ENCODE measurements around the gene SPON2. TPM values are rescaled to one million over a fixed set of nuclear protein-coding genes. Genes with fewer than 3 reads are reported as not detected.

SPON2 gene
- total RNA-seq (ENCODE audit: low replicate concordance): 21.1 and 409 TPM in 2 replicates

DNA sequence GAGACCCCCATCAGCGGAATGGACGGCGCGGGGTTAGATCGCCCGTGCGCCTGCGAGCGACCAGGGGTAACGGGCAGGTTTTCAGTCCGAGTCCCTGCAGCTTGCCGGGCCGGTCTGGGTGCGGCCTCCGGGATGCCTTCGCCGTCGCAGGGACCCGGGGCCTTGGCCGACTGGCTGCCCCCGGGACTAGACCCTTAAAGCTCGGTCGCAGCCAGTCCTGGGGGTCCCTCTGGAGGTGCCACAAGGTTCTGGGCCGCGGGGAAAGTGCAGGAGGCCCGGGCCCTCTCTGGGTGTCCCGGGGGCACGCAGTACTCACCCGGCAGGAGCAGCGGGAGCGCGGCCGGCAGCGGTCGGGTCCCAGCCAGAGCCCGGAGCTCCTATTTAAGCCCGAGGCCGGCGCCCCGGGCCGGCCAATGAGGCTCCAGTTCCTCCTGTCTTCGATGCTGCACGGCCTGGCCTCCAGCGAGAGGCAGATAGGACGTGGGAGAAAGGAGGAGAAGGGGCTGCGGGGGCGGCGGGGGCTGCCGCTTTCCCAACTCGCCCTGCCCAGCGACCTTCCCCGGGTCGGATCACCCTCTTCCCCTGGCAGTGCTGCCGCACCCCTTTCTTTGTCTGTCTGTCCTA, at the start of gene SPON2:
SPON2 (minus strand) TSS at position 356 of the 624 bp plus-strand sequence.
- no peak for DNase-seq (ENCODE audit: low read depth)
- TF ChIP-seq, protein P1, sequence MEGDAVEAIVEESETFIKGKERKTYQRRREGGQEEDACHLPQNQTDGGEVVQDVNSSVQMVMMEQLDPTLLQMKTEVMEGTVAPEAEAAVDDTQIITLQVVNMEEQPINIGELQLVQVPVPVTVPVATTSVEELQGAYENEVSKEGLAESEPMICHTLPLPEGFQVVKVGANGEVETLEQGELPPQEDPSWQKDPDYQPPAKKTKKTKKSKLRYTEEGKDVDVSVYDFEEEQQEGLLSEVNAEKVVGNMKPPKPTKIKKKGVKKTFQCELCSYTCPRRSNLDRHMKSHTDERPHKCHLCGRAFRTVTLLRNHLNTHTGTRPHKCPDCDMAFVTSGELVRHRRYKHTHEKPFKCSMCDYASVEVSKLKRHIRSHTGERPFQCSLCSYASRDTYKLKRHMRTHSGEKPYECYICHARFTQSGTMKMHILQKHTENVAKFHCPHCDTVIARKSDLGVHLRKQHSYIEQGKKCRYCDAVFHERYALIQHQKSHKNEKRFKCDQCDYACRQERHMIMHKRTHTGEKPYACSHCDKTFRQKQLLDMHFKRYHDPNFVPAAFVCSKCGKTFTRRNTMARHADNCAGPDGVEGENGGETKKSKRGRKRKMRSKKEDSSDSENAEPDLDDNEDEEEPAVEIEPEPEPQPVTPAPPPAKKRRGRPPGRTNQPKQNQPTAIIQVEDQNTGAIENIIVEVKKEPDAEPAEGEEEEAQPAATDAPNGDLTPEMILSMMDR (IDR thresholded peaks at IDR 0.05; ENCODE audit: insufficient read depth, low read length): no peak
- H3K4me3 ChIP-seq (ENCODE audit: low read depth, low read length): peak within 1 kb of the TSS; percentile 53

DNA sequence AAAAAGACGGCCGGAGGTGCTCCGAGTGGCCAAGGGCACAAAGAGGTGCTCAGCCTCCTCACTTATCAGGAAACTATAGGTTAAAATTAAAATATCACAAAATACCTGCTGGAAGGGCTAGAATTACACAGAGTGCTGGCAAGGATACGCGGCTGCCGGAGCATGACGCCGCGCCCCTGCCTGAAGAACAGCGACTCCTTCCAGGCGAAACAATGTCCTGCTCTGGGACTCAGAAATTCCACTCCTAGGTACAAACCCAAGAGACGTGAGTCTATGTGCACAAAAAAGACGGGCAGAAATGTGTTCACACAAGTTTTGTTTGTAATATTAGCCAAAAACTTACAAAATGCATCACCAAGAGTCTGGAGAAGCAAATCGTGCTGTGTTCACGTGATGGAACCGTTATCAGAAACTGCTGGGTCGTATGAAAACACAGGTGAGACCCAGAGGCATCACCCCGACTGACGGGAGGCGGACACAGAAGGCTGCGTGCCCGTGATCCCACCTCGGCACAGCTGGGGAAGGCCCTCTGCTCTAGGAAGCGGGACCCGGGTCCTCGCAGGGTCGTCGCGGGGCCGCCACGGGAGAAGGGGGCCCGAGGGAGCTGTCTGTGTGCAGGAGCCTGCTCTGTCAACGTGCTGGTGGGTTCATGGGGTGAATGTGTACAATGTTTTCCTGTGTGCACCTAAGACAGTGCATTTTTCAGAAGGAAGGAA, 48.9 kb upstream of the SPON2 start:
- no peak overlapping the region for H3K4me3 ChIP-seq (ENCODE audit: low read depth, low read length)
- DNase-seq (ENCODE audit: low read depth): no peak
- TF ChIP-seq, protein P1 (IDR thresholded peaks at IDR 0.05; ENCODE audit: insufficient read depth, low read length): no peak

DNA sequence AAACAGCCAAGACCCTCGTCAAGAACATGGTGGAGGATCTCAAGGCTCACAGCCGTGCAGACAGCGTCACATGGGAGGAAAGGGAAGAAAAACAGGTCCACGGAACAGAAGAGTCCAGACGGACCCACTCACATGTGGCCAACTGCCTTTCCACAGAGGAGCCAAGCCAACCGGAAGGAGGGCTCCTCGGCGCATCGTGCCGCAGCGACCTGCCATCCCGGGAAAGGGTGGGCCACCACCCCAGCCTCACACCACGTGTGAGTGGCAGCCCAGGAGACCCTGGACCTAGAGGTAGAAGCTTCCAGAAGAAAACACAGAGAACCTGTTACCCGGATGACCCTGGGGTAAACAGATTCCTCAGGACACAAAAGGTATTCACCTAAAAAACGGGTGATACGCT, 48.2 kb upstream of the SPON2 start:
- H3K4me3 ChIP-seq (ENCODE audit: low read depth, low read length): no peak overlapping the region
- no peak for DNase-seq (ENCODE audit: low read depth)
- TF ChIP-seq, protein P1 (IDR thresholded peaks at IDR 0.05; ENCODE audit: insufficient read depth, low read length): no peak

DNA sequence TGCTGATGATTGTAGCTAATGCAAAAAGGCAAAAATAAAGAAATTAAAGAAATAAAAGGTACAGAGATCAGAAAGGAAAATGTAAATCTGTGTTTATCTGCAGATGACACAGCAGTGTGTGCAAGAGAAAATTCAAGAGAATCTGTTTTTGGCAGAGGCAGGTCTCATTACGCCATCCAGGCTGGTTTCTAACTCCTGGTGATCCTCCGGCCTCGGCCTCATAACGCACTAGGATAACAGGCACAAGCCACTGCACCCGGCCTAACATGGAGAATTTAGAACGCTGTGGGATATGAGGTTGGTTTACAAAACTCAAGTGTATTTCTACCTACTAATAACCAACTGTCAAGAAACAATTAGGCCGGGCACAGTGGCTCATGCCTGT, 47.2 kb upstream of the SPON2 start:
- H3K4me3 ChIP-seq (ENCODE audit: low read depth, low read length): no peak overlapping the region
- TF ChIP-seq, protein P1 (IDR thresholded peaks at IDR 0.05; ENCODE audit: insufficient read depth, low read length): no peak
- DNase-seq (ENCODE audit: low read depth): peak; percentile 30

DNA sequence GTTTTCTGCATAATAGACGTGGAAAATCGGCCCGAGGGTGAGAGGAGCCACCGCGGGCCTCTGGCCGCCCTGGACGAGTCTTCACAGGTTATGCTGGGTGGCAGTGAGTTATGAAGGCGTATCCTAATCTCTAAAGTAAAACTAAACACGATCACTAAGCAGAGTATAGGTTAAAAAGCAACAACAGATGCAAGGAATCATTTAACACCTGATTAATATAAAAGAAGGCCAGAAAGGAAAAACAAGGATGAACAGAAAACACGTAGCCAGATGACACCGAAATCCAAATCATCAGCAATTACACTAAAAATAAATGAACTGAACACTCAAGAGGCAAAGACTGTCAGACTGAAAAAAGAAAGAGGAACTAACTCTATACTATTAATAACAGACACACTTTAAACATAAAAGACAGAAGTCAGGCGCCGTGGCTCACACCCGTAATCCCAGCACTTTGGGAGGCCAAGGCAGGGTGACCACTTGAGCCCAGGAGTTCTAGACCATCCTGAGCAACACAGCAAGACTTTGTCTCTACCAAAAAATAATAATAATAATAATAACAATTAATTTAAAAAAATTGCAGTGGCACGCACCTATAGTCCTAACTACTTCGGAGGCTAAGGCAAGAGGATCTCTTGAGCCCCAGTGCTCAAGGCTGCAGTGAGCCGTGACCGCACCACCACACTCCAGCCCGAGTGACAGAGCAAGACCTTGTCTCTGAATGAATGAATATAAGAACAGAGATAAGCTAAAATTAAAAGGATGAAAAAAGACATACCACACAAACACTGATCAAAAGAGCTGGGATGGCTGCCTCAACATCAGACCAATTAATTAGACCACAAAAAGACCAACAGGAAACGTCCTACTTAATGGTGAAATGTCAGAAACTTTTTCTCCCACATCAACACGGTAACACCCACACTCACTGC, 46.5 kb upstream of the SPON2 start:
- TF ChIP-seq, protein P1 (IDR thresholded peaks at IDR 0.05; ENCODE audit: insufficient read depth, low read length): no peak
- H3K4me3 ChIP-seq (ENCODE audit: low read depth, low read length): no peak overlapping the region
- no peak for DNase-seq (ENCODE audit: low read depth)

DNA sequence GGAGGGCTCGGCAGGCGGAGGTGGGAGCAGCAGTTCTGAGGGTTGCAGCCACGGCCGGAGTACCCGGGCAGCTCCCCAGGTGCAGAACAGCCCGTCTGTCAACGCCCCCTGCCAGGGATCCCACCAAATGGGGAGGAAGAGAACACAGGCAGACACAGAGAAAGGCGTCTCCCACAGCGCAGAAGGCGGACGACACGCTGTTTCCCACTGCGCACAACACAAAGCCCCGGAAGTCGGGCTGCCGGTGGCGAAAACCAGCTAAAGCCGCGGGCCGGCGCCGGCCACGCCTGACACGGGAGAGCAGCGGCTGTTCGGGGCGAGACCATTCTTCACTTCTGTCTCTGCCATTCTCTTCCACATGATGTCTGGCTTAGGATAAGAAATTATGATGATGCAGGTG, 45.0 kb upstream of the SPON2 start:
- no peak overlapping the region for H3K4me3 ChIP-seq (ENCODE audit: low read depth, low read length)
- TF ChIP-seq, protein P1 (IDR thresholded peaks at IDR 0.05; ENCODE audit: insufficient read depth, low read length): no peak
- no peak for DNase-seq (ENCODE audit: low read depth)

Data from fibroblast of the aortic adventitia (primary cell).